Neural progenitor cell (in vitro differentiated cells): Measurements from ENCODE around the gene FOXK1. TPM values are rescaled to one million over a fixed set of nuclear protein-coding genes. Genes with fewer than 3 reads are reported as not detected.

Experiments used
- DNase-seq: peaks from one replicate; pipeline ENCODE4 v3.0.0-alpha.2; 2016; ENCODE audit warnings: low spot score
- H2AFZ ChIP-seq: fragments of 200-600 bp; sonication (generic); replicated peaks from 2 replicates; pipeline ENCODE4 v1.6.1; 2016; ENCODE audit warnings: antibody characterized with exemption
- H3F3A ChIP-seq: fragments of 200-600 bp; sonication (generic); 2 replicates; pipeline ENCODE4 v1.6.1; 2016; ENCODE audit warnings: antibody characterized with exemption, low read depth
- H3K27ac ChIP-seq: fragments of 200-600 bp; sonication (generic); 2 replicates; pipeline ENCODE4 v1.5.1; 2016; ENCODE audit warnings: mild to moderate bottlenecking
- H3K27me3 ChIP-seq: fragments of 200-600 bp; sonication (generic); 2 replicates; pipeline ENCODE4 v1.6.1; 2016; ENCODE audit warnings: mild to moderate bottlenecking, moderate library complexity
- H3K36me3 ChIP-seq: fragments of 200-600 bp; sonication (generic); 2 replicates; pipeline ENCODE4 v1.5.1; 2016
- H3K4me1 ChIP-seq: fragments of 200-600 bp; sonication (generic); 2 replicates; pipeline ENCODE4 v1.6.1; 2016; ENCODE audit warnings: mixed run types
- H3K4me2 ChIP-seq: fragments of 200-600 bp; sonication (generic); 2 replicates; pipeline ENCODE4 v1.6.1; 2016
- H3K4me3 ChIP-seq: fragments of 200-600 bp; sonication (generic); 2 replicates; pipeline ENCODE4 v1.5.1; 2016
- H3K79me2 ChIP-seq: fragments of 200-600 bp; sonication (generic); 2 replicates; pipeline ENCODE4 v1.6.1; 2016; ENCODE audit warnings: low read depth
- H3K9ac ChIP-seq: fragments of 200-600 bp; sonication (generic); 2 replicates; pipeline ENCODE4 v1.6.1; 2016
- H3K9me3 ChIP-seq: fragments of 200-600 bp; sonication (generic); 2 replicates; pipeline ENCODE4 v1.5.1; 2016; ENCODE audit warnings: low read depth
- H4K20me1 ChIP-seq: fragments of 200-600 bp; sonication (generic); 2 replicates; pipeline ENCODE4 v1.6.1; 2016; ENCODE audit warnings: low read depth
- H3K27ac Mint-ChIP-seq: 3 replicates; pipeline ENCODE4 v1.8.0; 2021; ENCODE audit warnings: mixed read lengths
- H3K27me3 Mint-ChIP-seq: 2 replicates; pipeline ENCODE4 v1.8.0; 2022; ENCODE audit warnings: low read depth, mild to moderate bottlenecking, inconsistent platforms, moderate library complexity, mixed read lengths; ENCODE audit not compliant: insufficient read depth
- H3K36me3 Mint-ChIP-seq: 3 replicates; pipeline ENCODE4 v1.8.0; 2021; ENCODE audit warnings: mixed read lengths
- H3K4me1 Mint-ChIP-seq: 3 replicates; pipeline ENCODE4 v1.8.0; 2021; ENCODE audit warnings: mixed read lengths
- H3K4me3 Mint-ChIP-seq: 3 replicates; pipeline ENCODE4 v1.8.0; 2021; ENCODE audit warnings: mild to moderate bottlenecking, moderate library complexity, mixed read lengths
- H3K9me3 Mint-ChIP-seq: 3 replicates; pipeline ENCODE4 v1.8.0; 2020; ENCODE audit warnings: mixed read lengths
- CTCF ChIP-seq: fragments of 200-600 bp; sonication (generic); IDR thresholded peaks from 2 replicates; pipeline ENCODE4 v1.5.1; 2017; ENCODE audit warnings: antibody characterized with exemption, mild to moderate bottlenecking
- EZH2 ChIP-seq: fragments of 200-600 bp; sonication (generic); IDR thresholded peaks from 2 replicates; pipeline ENCODE4 v1.6.1; 2017; ENCODE audit warnings: antibody characterized with exemption, mild to moderate bottlenecking, moderate library complexity
- EZH2phosphoT487 ChIP-seq: fragments of 200-600 bp; sonication (generic); IDR thresholded peaks from 2 replicates; pipeline ENCODE4 v1.6.1; 2017; ENCODE audit warnings: antibody characterized with exemption
- total RNA-seq: library from RNA; depleted of rRNA; stranded (reverse); fragments of >200 nt; gene quantifications from 2 replicates; pipeline ENCODE4 v1.2.3, GENCODE V29; 2015; ENCODE audit warnings: low replicate concordance

Gene FOXK1
- total RNA-seq, 1 donor from 2014 or later: 11.1 TPM

DNA sequence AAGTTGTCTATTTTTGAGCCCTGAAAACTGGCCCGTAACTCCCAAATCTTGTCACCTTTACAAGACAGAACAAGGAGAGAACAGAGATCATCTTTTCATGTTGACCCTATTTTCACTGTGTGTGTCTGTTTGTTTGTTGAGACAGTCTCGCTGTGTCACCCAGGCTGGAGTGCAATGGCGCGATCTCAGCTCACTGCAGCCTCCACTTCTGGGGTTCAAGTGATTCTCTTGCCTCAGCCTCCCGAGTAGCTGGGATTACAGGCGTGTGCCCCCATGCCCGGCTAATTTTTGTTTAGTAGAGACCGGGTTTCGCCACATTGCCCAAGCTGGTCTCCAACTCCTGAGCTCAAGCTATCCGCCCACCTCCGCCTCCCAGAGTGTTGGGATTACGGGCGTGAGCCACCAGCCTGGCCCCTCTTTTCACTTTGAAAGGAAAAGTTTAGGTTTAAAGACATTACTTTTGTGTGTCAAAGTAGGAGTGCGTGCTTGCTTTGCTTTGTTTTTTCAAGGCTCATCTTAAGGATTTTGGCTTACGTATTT is 32.1 kb downstream of the FOXK1 start:
- peaks cover 25% of the 10 kb centered on the region for H3K27me3 ChIP-seq
- no peak overlapping the region for H2AFZ ChIP-seq
- Mint-ChIP-seq H3K4me3 (no peak overlapping the region), H3K27ac (no peak overlapping the region), H3K27me3 (peaks cover 12% of the 10 kb centered on the region), H3K4me1 (peaks cover 36% of the 10 kb centered on the region), H3K9me3 (peaks cover 39% of the 10 kb centered on the region), H3K36me3 (peaks cover 50% of the 10 kb centered on the region)
- H4K20me1 ChIP-seq: peaks cover 77% of the 10 kb centered on the region
- H3K9me3 ChIP-seq: no peaks in the 10 kb centered on the region
- no peak overlapping the region for H3K27ac ChIP-seq
- no peaks in the 10 kb centered on the region for H3F3A ChIP-seq
- no peak overlapping the region for H3K4me2 ChIP-seq
- no peak for TF ChIP-seq EZH2phosphoT487
- no peak for TF ChIP-seq EZH2
- no peak for TF ChIP-seq CTCF
- H3K36me3 ChIP-seq: no peaks in the 10 kb centered on the region
- no peak overlapping the region for H3K9ac ChIP-seq
- H3K79me2 ChIP-seq: peaks cover 69% of the 10 kb centered on the region
- DNase-seq: no peak
- H3K4me1 ChIP-seq: peaks cover 2% of the 10 kb centered on the region
- H3K4me3 ChIP-seq: no peak overlapping the region

DNA sequence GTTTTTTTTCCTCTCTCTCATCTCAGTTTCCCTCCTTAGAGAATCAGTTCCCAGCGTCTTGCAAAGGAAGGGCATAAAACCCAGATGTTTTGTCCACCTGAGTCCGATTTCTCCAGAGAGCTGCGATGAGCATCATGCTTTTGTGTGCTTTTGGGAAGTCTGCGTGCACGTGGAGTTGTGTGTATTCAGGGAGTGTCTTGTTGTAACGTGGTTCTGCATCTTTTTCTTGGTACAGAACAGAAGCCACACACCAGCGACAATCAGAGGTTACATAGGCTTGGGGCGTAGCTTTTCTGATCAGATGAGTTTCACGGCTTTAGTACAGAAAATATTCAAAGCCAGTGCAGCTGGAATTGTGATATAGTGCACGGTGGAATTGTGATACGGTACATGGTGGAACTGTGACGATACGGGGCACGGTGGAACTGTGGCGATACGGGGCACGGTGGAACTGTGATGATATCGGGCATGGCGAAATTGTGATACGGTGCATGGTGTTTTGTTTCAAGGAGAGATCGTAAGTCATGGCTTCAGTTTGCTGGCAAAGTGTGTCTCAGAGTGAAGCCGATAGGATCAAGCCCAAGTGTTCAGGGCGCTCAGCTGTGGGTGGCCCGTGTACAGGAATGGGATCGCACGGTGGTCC is 32.8 kb downstream of the FOXK1 start:
- Histone ChIP-seq H3K36me3 (no peaks in the 10 kb centered on the region), H3K27ac (no peak overlapping the region), H4K20me1 (peaks cover 73% of the 10 kb centered on the region), H3K9me3 (no peaks in the 10 kb centered on the region), H3K4me1 (no peaks in the 10 kb centered on the region), H3K4me2 (no peak overlapping the region), H3K79me2 (peaks cover 64% of the 10 kb centered on the region), H3K4me3 (no peak overlapping the region), H3K9ac (no peak overlapping the region), H3K27me3 (peaks cover 18% of the 10 kb centered on the region), H2AFZ (no peak overlapping the region), H3F3A (no peaks in the 10 kb centered on the region)
- no peak for DNase-seq
- Mint-ChIP-seq H3K9me3 (peaks cover 39% of the 10 kb centered on the region), H3K4me3 (no peak overlapping the region), H3K4me1 (peaks cover 35% of the 10 kb centered on the region), H3K27ac (peak overlapping the region; percentile 61), H3K27me3 (peaks cover 12% of the 10 kb centered on the region), H3K36me3 (peaks cover 51% of the 10 kb centered on the region)
- TF ChIP-seq CTCF (no peak), EZH2phosphoT487 (no peak), EZH2 (no peak)

- Histone ChIP-seq H3K27me3 (peaks cover 13% of the 10 kb centered on the region), H3K79me2 (peaks cover 64% of the 10 kb centered on the region), H4K20me1 (peaks cover 73% of the 10 kb centered on the region), H3K4me2 (no peak overlapping the region), H2AFZ (no peak overlapping the region), H3K36me3 (no peaks in the 10 kb centered on the region), H3K9me3 (no peaks in the 10 kb centered on the region), H3F3A (no peaks in the 10 kb centered on the region), H3K9ac (no peak overlapping the region), H3K27ac (no peak overlapping the region), H3K4me1 (no peaks in the 10 kb centered on the region), H3K4me3 (no peak overlapping the region)
- peaks cover 54% of the 10 kb centered on the region for H3K36me3 Mint-ChIP-seq
- no peak overlapping the region for H3K4me3 Mint-ChIP-seq
- TF ChIP-seq EZH2phosphoT487 (no peak), EZH2 (no peak), CTCF (no peak)
- H3K4me1 Mint-ChIP-seq: peaks cover 40% of the 10 kb centered on the region
- no peak overlapping the region for H3K27ac Mint-ChIP-seq
- peaks cover 12% of the 10 kb centered on the region for H3K27me3 Mint-ChIP-seq
- no peak for DNase-seq
- H3K9me3 Mint-ChIP-seq: peaks cover 39% of the 10 kb centered on the region
Measured at GRCh38 chr7:4715410-4715776, 33.3 kb downstream of the FOXK1 start.
